Thymus (tissue), 11 donors: ENCODE measurements around the gene NPLOC4. TPM values are rescaled to one million over a fixed set of nuclear protein-coding genes. Genes with fewer than 3 reads are reported as not detected.

Experiments
- DNase-seq, 9 donors: peaks; one replicate each; pipeline ENCODE4 v3.0.0-alpha.2; 2013; ENCODE audit warnings: low spot score in 9 of 9, low read depth in 6 of 9, missing footprints in 1 of 9
- H3K27ac ChIP-seq, 2 donors: one replicate each; pipeline ENCODE4 v1.5.1; 2013; ENCODE audit warnings: control low read depth in 1 of 2, low read depth in 1 of 2, low read length in 1 of 2, mild to moderate bottlenecking in 1 of 2, moderate library complexity in 1 of 2
- H3K27me3 ChIP-seq, 2 donors: one replicate each; pipeline ENCODE4 v1.5.1; 2013; ENCODE audit warnings: low read length in 1 of 2; ENCODE audit not compliant: control insufficient read depth in 2 of 2, insufficient read depth in 1 of 2
- H3K36me3 ChIP-seq, 2 donors: one replicate each; pipeline ENCODE4 v1.5.1; 2013; ENCODE audit warnings: low read length in 1 of 2, mild to moderate bottlenecking in 1 of 2, moderate library complexity in 1 of 2; ENCODE audit not compliant: control insufficient read depth in 2 of 2, insufficient read depth in 2 of 2
- H3K4me1 ChIP-seq, 2 donors: one replicate each; pipeline ENCODE4 v1.5.1; 2013; ENCODE audit warnings: low read length in 2 of 2; ENCODE audit not compliant: control insufficient read depth in 2 of 2, insufficient read depth in 2 of 2
- H3K4me3 ChIP-seq, 2 donors: one replicate each; pipeline ENCODE4 v1.5.1; 2013; ENCODE audit warnings: low read length in 2 of 2, control low read depth in 1 of 2, mild to moderate bottlenecking in 1 of 2
- H3K9me3 ChIP-seq, 2 donors: one replicate each; pipeline ENCODE4 v1.5.1; 2013; ENCODE audit warnings: low read length in 1 of 2, mild to moderate bottlenecking in 1 of 2; ENCODE audit not compliant: control insufficient read depth in 2 of 2, insufficient read depth in 1 of 2
- WGBS: extraction: QIAGEN DNeasy Blood & Tissue Kit; methylation state at CpG from one replicate; pipeline ENCODE4 v1.1.7; 2013; 5-methylcytosine and 5-hydroxymethylcytosine counted together
- polyA plus RNA-seq: library from polyadenylated mRNA; stranded (reverse); fragments of 200-250 nt; gene quantifications from one replicate; pipeline ENCODE4 v1.2.3, GENCODE V29; 2013
- total RNA-seq: library from RNA; stranded (reverse); fragments of 120-200 nt; gene quantifications from one replicate; pipeline ENCODE4 v1.2.4, GENCODE V29; 2013
- donor health status: healthy.

Gene NPLOC4
- total and polyA plus RNA-seq, 2 donors = 26.1 to 43.3 TPM

DNA sequence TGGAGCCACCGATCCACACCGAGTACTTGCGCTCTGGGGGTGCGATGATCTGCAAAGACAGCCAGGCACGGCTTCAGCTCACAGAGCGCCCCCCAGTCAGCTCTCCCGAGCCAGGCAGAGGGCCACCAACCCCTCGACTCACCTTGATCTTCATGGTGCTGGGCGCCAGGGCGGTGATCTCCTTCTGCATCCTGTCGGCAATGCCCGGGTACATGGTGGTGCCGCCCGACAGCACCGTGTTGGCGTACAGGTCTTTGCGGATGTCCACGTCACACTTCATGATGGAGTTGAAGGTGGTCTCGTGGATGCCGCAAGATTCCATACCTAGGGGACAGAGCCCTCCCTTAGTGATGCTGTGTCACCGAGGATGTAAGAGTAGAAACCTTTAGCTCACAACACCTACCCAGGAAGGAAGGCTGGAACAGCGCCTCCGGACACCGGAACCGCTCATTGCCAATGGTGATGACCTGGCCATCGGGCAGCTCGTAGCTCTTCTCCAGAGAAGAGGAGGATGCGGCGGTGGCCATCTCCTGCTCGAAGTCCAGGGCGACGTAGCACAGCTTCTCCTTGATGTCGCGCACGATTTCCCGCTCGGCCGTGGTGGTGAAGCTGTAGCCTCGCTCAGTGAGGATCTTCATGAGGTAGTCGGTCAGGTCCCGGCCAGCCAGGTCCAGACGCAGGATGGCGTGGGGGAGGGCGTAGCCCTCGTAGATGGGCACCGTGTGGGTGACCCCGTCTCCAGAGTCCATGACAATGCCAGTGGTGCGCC lies 125.9 kb downstream of the NPLOC4 start:
- 1% methylated on average over 48 of the region's 48 CpGs for WGBS
- peak overlapping the region; percentile 99 to 100 for H3K4me3 ChIP-seq
- DNase-seq = peak in 2 of 9 donors; percentile 42 to 54
- peaks cover 0 to 19% of the 10 kb centered on the region in 2 donors for H3K27me3 ChIP-seq
- H3K9me3 ChIP-seq = peaks cover 0 to 7% of the 10 kb centered on the region in 2 donors
- H3K4me1 ChIP-seq = peaks cover 12 to 47% of the 10 kb centered on the region in 2 donors
- H3K27ac ChIP-seq = peak overlapping the region; percentile 78 to 89
- H3K36me3 ChIP-seq = peaks cover 37% of the 10 kb centered on the region in 2 donors

DNA sequence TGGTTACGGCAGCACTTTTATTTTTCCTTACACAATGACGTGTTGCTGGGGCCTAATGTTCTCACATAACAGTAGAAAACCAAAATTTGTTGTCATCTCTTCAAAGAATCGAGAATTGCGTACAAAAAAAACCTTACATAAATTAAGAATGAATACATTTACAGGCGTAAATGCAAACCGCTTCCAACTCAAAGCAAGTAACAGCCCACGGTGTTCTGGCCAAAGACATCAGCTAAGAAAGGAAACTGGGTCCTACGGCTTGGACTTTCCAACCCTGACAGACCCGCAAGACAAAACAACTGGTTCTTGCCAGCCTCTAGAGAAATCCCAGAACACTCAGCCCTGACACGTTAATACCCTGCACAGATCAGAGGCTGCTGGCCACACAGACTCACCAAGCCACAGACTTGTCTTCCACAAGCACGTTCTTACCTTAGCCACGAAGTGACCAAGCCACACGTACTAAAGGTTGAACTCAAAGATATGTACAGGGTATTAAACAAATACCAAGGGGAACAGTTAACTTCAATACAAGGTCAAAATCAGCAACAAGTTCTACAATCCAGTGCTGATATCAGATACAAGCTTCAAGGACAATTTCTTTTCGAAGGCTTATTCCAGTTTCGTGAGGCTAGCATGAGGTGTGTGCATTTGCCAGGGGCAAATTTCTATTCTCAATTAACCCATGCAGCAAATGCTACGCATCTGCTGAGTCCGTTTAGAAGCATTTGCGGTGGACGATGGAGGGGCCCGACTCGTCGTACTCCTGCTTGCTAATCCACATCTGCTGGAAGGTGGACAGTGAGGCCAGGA lies 126.7 kb downstream of the NPLOC4 start:
- peaks cover 0 to 16% of the 10 kb centered on the region in 2 donors for H3K27me3 ChIP-seq
- H3K4me3 ChIP-seq = peak overlapping the region; percentile 99 to 100
- peaks cover 0 to under 1% of the 10 kb centered on the region in 2 donors for H3K9me3 ChIP-seq
- WGBS = 4% methylated on average over 22 of the region's 22 CpGs
- peaks cover 37% of the 10 kb centered on the region in 2 donors for H3K36me3 ChIP-seq
- peak overlapping the region; percentile 36 to 45 for H3K27ac ChIP-seq
- peaks cover 12 to 42% of the 10 kb centered on the region in 2 donors for H3K4me1 ChIP-seq
- no peak for DNase-seq

DNA sequence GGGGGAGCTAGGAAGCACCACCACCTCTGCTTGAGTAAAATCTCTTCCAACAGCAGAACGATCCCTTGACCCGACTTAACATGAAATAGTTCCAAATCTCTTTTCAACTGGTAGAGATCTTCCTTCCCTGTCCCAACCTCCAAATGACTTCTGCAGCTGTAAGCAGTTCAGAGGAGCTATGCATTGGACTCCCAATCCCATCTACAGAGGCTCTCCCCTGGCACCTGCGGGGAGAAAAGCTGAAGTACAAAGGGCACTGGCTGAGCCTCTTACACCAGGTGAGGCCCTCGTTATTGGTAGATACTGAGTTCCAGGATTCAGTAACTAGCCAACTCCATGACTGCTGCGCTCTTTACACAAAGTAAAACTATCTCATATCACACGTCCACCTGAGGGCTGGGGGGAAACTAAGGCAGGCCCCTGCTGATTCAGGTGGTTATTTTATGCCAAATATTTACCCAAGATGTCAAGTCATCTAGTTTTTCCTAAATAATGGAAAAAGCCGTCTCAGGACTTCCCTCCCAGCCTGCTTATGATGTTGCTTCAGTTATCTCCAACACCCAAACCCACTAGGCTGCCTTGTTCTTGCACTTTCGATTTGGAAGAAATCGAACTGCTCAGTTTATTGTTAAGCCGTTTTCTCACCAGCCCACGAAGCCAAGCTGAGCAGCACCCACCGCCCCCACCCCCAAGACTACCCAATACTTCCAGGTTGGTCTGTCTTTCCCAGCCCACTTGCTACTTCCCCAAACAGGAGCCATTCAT lies 127.5 kb downstream of the NPLOC4 start:
- peaks cover 12 to 40% of the 10 kb centered on the region in 2 donors for H3K4me1 ChIP-seq
- no peak for DNase-seq
- no peaks in the 10 kb centered on the region for H3K9me3 ChIP-seq
- H3K27me3 ChIP-seq = peaks cover 0 to 18% of the 10 kb centered on the region in 2 donors
- H3K36me3 ChIP-seq = peaks cover 37% of the 10 kb centered on the region in 2 donors
- H3K27ac ChIP-seq = peak overlapping the region; percentile 40 to 45
- 30% methylated on average over 12 of the region's 12 CpGs for WGBS
- H3K4me3 ChIP-seq = peak overlapping the region; percentile 99 to 100

DNA sequence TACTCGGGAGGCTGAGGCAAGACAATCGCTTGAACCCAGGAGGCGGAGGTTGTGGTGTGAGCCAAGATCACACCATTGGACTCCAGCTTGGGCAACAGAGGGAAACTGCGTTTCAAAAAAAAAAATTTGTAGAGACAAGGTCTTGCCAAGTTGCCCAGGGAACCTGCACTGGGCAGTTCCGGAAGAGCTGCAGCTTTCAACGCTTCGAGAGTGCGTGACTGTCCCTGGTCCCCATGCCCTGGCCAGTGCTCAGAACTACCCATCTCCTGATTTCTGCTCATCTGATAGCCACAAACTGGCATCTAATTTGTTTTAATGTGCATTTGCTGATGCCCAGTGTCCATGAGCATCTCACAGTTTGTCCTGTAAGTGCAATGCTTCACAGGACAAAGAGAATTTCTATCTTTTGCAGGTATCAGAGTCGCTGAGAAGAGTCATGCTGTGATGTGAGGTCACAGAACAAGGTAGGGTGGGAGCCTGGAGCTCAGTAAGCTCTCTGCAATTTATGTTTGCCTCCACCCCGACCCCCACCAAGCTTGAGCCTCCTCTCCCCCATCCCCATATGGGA lies 128.2 kb downstream of the NPLOC4 start:
- H3K4me3 ChIP-seq = peak overlapping the region in 1 of 2 donors; percentile 99
- no peaks in the 10 kb centered on the region for H3K9me3 ChIP-seq
- DNase-seq = no peak
- H3K4me1 ChIP-seq = peaks cover 12 to 34% of the 10 kb centered on the region in 2 donors
- H3K36me3 ChIP-seq = peaks cover 37% of the 10 kb centered on the region in 2 donors
- H3K27me3 ChIP-seq = peaks cover 0 to 12% of the 10 kb centered on the region in 2 donors
- H3K27ac ChIP-seq = peak overlapping the region in 1 of 2 donors; percentile 40
- 92% methylated on average over 10 of the region's 10 CpGs for WGBS

Other genes with a start within 250 kb of the NPLOC4 start
- 5.8 TPM for gene BAHCC1, start 241.7 kb downstream of the NPLOC4 start, total RNA-seq
- 7.3 TPM for gene BAHCC1, start 241.7 kb downstream of the NPLOC4 start, polyA plus RNA-seq
- 1,837 TPM for gene ACTG1, start 124.3 kb downstream of the NPLOC4 start, total RNA-seq
- gene ACTG1, start 124.3 kb downstream of the NPLOC4 start, polyA plus RNA-seq = 2,739 TPM
- 0.47 TPM for gene FSCN2, start 108.7 kb downstream of the NPLOC4 start, total RNA-seq
- 0.87 TPM for gene FSCN2, start 108.7 kb downstream of the NPLOC4 start, polyA plus RNA-seq
- gene FAAP100, start 84.8 kb downstream of the NPLOC4 start, total RNA-seq = 8.8 TPM
- gene FAAP100, start 84.8 kb downstream of the NPLOC4 start, polyA plus RNA-seq = 43.9 TPM
- gene TSPAN10, start 84 bp upstream of the NPLOC4 start, total RNA-seq = 0.47 TPM
- gene TSPAN10, start 84 bp upstream of the NPLOC4 start, polyA plus RNA-seq = 1.8 TPM
- gene PDE6G, start 19.4 kb upstream of the NPLOC4 start, total RNA-seq = 12.2 TPM
- 18.2 TPM for gene PDE6G, start 19.4 kb upstream of the NPLOC4 start, polyA plus RNA-seq
- 60.9 TPM for gene OXLD1, start 29.5 kb upstream of the NPLOC4 start, total RNA-seq
- gene OXLD1, start 29.5 kb upstream of the NPLOC4 start, polyA plus RNA-seq = 83.0 TPM
- gene CCDC137, start 29.6 kb upstream of the NPLOC4 start, total RNA-seq = 14.4 TPM
- gene CCDC137, start 29.6 kb upstream of the NPLOC4 start, polyA plus RNA-seq = 42.5 TPM
- gene ARL16, start 46.7 kb upstream of the NPLOC4 start, total RNA-seq = 23.0 TPM
- gene ARL16, start 46.7 kb upstream of the NPLOC4 start, polyA plus RNA-seq = 129 TPM
- gene HGS, start 46.9 kb upstream of the NPLOC4 start, total RNA-seq = 39.0 TPM
- 157 TPM for gene HGS, start 46.9 kb upstream of the NPLOC4 start, polyA plus RNA-seq
- 21.6 TPM for gene MRPL12, start 66.3 kb upstream of the NPLOC4 start, total RNA-seq
- gene MRPL12, start 66.3 kb upstream of the NPLOC4 start, polyA plus RNA-seq = 59.7 TPM
- gene SLC25A10, start 75.2 kb upstream of the NPLOC4 start, total RNA-seq = 8.3 TPM
- gene SLC25A10, start 75.2 kb upstream of the NPLOC4 start, polyA plus RNA-seq = 11.9 TPM
- 0.05 TPM for gene GCGR, start 167.0 kb upstream of the NPLOC4 start, total RNA-seq
- gene GCGR, start 167.0 kb upstream of the NPLOC4 start, polyA plus RNA-seq = 0.80 TPM
- gene MCRIP1, start 196.2 kb upstream of the NPLOC4 start, total RNA-seq = 96.2 TPM
- 120 TPM for gene MCRIP1, start 196.2 kb upstream of the NPLOC4 start, polyA plus RNA-seq
- 0.28 TPM for gene PPP1R27, start 197.9 kb upstream of the NPLOC4 start, total RNA-seq
- 0.94 TPM for gene PPP1R27, start 197.9 kb upstream of the NPLOC4 start, polyA plus RNA-seq
- 210 TPM for gene P4HB, start 223.4 kb upstream of the NPLOC4 start, total RNA-seq
- gene P4HB, start 223.4 kb upstream of the NPLOC4 start, polyA plus RNA-seq = 219 TPM
- gene ARHGDIA, start 234.2 kb upstream of the NPLOC4 start, total RNA-seq = 106 TPM
- gene ARHGDIA, start 234.2 kb upstream of the NPLOC4 start, polyA plus RNA-seq = 189 TPM